GM12875 (cell line): ENCODE data around the gene ITPRIP.

Source experiments
- H3K4me3 ChIP-seq: one replicate; pipeline ENCODE4 v1.5.1; 2011; ENCODE audit warnings: low read depth, low read length, control low read depth
- TF ChIP-seq, protein P1 (sequence below): IDR thresholded peaks from 2 replicates; pipeline ENCODE4 v1.5.1; 2011; ENCODE audit warnings: low read depth, mild to moderate bottlenecking, control low read depth, inconsistent platforms, low read length, moderate library complexity, borderline replicate concordance; ENCODE audit not compliant: insufficient read depth

The ITPRIP gene

DNA sequence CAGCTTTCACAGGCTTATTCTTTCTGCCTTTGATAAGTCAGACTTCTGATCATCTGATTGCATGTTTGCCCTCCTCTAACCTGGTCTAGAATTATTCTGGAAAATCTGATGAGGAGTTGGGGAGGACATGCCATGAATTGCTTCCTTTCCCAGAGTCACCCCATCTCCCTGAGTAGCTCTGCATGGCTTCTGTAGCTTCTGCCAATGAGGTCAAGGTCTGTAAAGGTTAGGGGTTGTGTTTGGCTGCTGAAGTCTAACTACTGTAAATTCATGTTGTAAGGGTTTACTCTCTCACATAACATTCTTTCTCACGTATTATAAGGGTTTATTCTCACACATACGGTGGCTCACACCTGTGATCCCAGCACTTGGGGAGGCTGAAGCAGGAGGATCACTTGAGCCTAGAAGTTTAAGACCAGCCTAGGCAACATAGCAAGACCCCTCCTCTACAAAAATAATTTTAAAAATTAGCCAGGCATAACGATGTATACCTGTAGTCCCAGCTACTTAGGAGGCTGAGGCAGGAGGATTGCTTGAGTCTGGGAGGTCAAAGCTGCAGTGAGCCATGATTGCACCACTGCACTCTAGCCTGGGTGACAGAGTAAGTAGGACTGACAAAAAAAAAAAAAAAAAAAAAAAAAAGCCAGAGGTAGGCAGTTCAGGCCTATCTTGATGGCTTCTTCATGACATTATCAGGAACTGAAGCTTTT is 58.6 kb downstream of the ITPRIP start:
- TF ChIP-seq, protein P1, sequence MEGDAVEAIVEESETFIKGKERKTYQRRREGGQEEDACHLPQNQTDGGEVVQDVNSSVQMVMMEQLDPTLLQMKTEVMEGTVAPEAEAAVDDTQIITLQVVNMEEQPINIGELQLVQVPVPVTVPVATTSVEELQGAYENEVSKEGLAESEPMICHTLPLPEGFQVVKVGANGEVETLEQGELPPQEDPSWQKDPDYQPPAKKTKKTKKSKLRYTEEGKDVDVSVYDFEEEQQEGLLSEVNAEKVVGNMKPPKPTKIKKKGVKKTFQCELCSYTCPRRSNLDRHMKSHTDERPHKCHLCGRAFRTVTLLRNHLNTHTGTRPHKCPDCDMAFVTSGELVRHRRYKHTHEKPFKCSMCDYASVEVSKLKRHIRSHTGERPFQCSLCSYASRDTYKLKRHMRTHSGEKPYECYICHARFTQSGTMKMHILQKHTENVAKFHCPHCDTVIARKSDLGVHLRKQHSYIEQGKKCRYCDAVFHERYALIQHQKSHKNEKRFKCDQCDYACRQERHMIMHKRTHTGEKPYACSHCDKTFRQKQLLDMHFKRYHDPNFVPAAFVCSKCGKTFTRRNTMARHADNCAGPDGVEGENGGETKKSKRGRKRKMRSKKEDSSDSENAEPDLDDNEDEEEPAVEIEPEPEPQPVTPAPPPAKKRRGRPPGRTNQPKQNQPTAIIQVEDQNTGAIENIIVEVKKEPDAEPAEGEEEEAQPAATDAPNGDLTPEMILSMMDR: no peak
- H3K4me3 ChIP-seq: no peak overlapping the region

DNA sequence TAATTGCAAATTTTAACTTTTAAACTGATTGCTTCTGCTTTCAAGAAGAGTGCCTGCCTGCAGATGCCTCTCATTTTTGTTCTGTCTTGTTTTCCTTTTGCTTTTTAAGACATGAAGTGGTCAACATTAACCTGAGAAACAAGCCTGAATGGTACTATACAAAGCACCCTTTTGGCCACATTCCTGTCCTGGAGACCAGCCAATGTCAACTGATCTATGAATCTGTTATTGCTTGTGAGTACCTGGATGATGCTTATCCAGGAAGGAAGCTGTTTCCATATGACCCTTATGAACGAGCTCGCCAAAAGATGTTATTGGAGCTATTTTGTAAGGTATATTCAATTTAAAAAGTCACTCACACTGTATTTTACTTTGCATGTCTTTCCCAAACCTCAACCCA is 60.5 kb downstream of the ITPRIP start:
- H3K4me3 ChIP-seq: no peak overlapping the region
- TF ChIP-seq, protein P1: no peak

DNA sequence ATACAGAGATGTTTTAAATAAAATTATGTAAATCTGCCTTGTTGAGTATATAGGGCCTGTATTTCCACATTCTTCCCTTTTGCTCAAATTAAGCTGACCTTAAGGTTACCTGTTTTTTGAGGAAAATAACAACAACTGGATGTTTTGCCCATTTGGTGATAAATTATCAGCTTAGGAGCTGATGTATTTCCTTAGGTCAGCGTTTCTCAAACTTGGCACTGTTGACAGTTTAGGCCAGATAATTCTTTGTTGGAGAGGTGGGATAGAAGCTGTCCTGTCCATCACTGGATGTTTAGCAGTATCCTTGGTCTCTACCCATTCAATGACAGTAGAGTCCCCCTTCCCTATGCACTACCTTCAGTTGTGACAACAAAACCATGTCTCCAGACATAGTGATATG is 62.1 kb downstream of the ITPRIP start:
- H3K4me3 ChIP-seq: no peak overlapping the region
- TF ChIP-seq, protein P1: no peak

DNA sequence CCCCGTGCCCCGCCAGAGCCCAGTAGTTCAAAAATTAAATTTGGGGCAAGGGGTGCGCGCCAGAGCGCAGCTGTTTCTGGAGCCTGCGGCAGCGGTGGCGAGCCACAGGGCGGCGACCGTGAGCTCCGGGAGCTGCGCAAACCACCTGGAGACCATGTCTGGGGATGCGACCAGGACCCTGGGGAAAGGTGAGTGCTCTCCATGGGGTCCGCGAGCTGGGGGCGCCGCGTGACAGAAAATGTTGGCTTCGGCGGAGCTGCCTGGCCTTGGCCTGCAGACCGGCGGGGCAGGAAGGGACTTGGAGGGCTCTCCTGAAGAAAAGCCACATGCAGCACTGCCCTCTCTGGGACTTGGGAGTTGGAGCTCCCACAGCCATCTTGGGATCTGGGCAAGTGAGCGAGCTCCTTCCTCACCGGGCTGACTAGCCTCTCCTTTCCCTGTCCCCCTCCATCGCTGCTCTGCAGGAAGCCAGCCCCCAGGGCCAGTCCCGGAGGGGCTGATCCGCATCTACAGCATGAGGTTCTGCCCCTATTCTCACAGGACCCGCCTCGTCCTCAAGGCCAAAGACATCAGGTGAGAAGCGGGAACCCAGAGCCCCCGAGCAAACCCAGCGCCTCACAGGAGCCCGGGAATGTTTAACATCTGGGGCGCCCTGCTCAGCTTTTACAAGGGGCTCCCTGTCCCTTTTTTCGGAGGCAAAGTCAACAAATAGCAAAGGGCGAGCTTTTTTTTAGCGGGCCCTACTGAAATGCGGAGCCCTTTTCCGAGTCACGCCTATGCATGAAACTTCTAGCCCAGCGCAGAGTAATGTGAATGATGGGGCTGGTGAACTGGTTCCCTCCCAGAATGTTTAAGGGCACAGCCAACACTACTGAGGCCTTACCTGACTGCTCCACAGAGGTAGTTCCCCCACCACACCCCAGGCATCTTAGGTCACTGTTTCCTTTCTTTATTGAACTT is 63.2 kb downstream of the ITPRIP start:
- no peak overlapping the region for H3K4me3 ChIP-seq
- TF ChIP-seq, protein P1: peak; percentile 95

DNA sequence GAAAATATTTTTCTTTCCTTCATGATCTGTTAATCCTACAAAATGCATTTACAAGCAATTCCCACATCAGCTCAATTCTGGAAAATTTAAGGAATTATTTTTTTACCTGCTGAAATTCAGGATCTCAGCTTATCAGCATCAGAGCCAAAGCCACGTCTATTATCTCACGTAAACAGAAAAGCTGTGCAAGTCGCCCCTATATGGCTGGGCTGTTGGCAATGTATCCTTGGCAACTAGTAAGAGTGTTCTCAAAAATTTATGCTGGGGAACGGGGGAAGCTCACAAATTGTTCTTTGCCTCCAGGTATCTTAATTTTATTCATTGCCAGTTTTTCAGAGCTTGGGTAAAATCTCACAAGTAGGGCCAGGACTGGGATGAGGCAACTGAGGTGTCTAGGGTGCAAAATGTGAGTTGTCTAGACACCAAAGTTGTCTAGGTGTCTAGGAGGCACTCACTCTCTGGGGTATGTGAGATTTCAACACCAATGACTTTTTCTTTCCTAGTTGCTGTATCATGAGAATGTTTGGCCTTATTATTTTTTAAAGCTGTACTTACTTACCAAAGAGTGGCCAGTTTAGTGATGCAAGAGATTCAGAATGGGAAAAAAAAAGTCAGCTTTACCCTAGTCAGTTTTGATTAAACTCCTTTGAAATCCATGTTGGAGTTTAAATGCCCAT is 64.2 kb downstream of the ITPRIP start:
- TF ChIP-seq, protein P1: no peak
- H3K4me3 ChIP-seq: no peak overlapping the region

DNA sequence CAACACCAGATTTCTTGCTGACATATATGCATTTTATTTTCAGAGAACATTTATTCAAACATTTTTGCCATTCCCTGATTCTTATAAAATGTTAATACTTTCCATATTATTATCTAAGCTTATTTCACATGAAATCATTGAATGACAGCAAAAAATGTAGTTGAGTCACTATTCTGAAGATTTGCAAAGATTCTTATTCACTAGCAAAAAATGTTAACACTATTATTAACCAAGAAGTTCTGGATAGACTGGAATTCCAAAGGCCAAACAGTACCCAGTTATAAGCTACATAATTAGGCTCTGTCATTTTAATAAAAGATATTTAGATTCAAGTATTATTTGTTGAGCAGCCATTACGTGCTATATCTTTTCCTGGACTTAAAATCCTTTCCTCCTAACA is 65.0 kb downstream of the ITPRIP start:
- H3K4me3 ChIP-seq: no peak overlapping the region
- TF ChIP-seq, protein P1: no peak
